ENCODE measurements around the gene HS1BP3. TPM values are rescaled to one million over a fixed set of nuclear protein-coding genes. Genes with fewer than 3 reads are reported as not detected.
A peak's percentile ranks its signal among the peaks of the same experiment; 100 is the strongest.

The HS1BP3 gene
- total RNA-seq, 4 donors from 2014 or later, result 16.6 to 26.9 (median 19.4) TPM

- in situ Hi-C loops (cut with MboI; ENCODE audit: low sequenced_read_pairs in 4 of 4), result loop anchor here in 1 of 4 donors (25.0 kb wide), 1 partner anchor 571 kb away; the partner anchor contains the start of gene LAPTM4A
- Histone ChIP-seq H3K4me1 (peaks cover 6 to 19% of the 10 kb centered on the region in 2 donors), H3K27ac (peak overlapping the region in 2 of 4 donors; percentile 60 to 68)
These were observed 17.9 kb downstream of the HS1BP3 start for GRCh38 chr2:20633001-20633400.

GRCh38 chr2:20632446-20632990, 18.4 kb downstream of the HS1BP3 start:
- in situ Hi-C loops (cut with MboI; ENCODE audit: low sequenced_read_pairs in 4 of 4) (loop anchor here in 1 of 4 donors (25.0 kb wide), 1 partner anchor 570 kb away; the partner anchor contains the start of gene LAPTM4A), intact Hi-C loops (cut with DNase I; ENCODE audit: low total_unique reads) (no loop called here)
- ATAC-seq (no peak), DNase-seq (no peak)
- H3K36me3 ChIP-seq, result peaks cover 0 to 4% of the 10 kb centered on the region in 2 donors
- no peak overlapping the region for H3K4me3 ChIP-seq
- H3K27ac ChIP-seq, result no peak overlapping the region
- no peaks in the 10 kb centered on the region for H3K27me3 ChIP-seq
- H3K4me1 ChIP-seq, result peaks cover 7 to 22% of the 10 kb centered on the region in 2 donors
- TF ChIP-seq CTCF (IDR thresholded peaks at IDR 0.05 in 4 of 5, conservative IDR thresholded peaks at IDR 0.05 in 1 of 5) (no peak), POLR2A (IDR thresholded peaks at IDR 0.05) (no peak)
- H3K9me3 ChIP-seq, result no peaks in the 10 kb centered on the region

More at GRCh38 chr2:20633001-20633400, 17.9 kb downstream of the HS1BP3 start:
- no peak overlapping the region for H3K4me3 ChIP-seq
- no peaks in the 10 kb centered on the region for H3K9me3 ChIP-seq
- peaks cover 0 to 9% of the 10 kb centered on the region in 2 donors for H3K36me3 ChIP-seq
- no peaks in the 10 kb centered on the region for H3K27me3 ChIP-seq
- DNase-seq (no peak), ATAC-seq (no peak)
- TF ChIP-seq POLR2A (IDR thresholded peaks at IDR 0.05) (no peak), CTCF (IDR thresholded peaks at IDR 0.05 in 4 of 5, conservative IDR thresholded peaks at IDR 0.05 in 1 of 5) (no peak)
- intact Hi-C loops (cut with DNase I; ENCODE audit: low total_unique reads), result no loop called here

- no peak for TF ChIP-seq POLR2A (IDR thresholded peaks at IDR 0.05)
- no peak for TF ChIP-seq CTCF (IDR thresholded peaks at IDR 0.05 in 4 of 5, conservative IDR thresholded peaks at IDR 0.05 in 1 of 5)
- intact Hi-C loops (cut with DNase I; ENCODE audit: low total_unique reads) (no loop called here), in situ Hi-C loops (cut with MboI; ENCODE audit: low sequenced_read_pairs in 4 of 4) (loop anchor here in 1 of 4 donors (25.0 kb wide), 1 partner anchor 569 kb away; the partner anchor contains the start of gene LAPTM4A)
- Histone ChIP-seq H3K27ac (no peak overlapping the region), H3K4me3 (no peak overlapping the region), H3K9me3 (no peaks in the 10 kb centered on the region), H3K27me3 (no peaks in the 10 kb centered on the region), H3K4me1 (peaks cover 14 to 28% of the 10 kb centered on the region in 2 donors), H3K36me3 (no peaks in the 10 kb centered on the region)
- no peak for ATAC-seq
- no peak for DNase-seq
These were observed 19.1 kb downstream of the HS1BP3 start for GRCh38 chr2:20631617-20632307.

- intact Hi-C loops (cut with DNase I; ENCODE audit: low total_unique reads) (no loop called here), in situ Hi-C loops (cut with MboI; ENCODE audit: low sequenced_read_pairs in 4 of 4) (loop anchor here in 1 of 4 donors (25.0 kb wide), 1 partner anchor 569 kb away; the partner anchor contains the start of gene LAPTM4A)
- Histone ChIP-seq H3K4me1 (peaks cover 15 to 33% of the 10 kb centered on the region in 2 donors), H3K27me3 (no peaks in the 10 kb centered on the region), H3K4me3 (no peak overlapping the region), H3K9me3 (no peaks in the 10 kb centered on the region), H3K36me3 (no peaks in the 10 kb centered on the region), H3K27ac (no peak overlapping the region)
- DNase-seq (no peak), ATAC-seq (no peak)
- TF ChIP-seq CTCF (IDR thresholded peaks at IDR 0.05 in 4 of 5, conservative IDR thresholded peaks at IDR 0.05 in 1 of 5) (no peak), POLR2A (IDR thresholded peaks at IDR 0.05) (no peak)
These were observed 19.9 kb downstream of the HS1BP3 start for GRCh38 chr2:20630967-20631366.

All from gastrocnemius medialis (tissue), 4 donors.